HG03460 (cell line): Measurements from ENCODE around the gene HYI.
"Not testable (repeated sequence)": the region's sequence is repeated elsewhere in the genome, so short reads cannot be mapped to it uniquely, and the experiment has no call there.

Source experiments
- ATAC-seq: cut with Tn5 transposase; IDR thresholded peaks from one replicate; pipeline ENCODE4 v1.9.1; 2021; ENCODE audit not compliant: unreplicated experiment

HYI gene, protein sequence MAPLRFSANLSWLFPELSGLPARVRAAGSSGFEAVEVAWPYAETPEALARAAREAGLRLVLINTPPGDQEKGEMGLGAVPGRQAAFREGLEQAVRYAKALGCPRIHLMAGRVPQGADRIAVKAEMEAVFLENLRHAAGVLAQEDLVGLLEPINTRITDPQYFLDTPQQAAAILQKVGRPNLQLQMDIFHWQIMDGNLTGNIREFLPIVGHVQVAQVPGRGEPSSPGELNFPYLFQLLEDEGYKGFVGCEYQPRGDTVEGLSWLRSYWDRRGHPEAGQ

DNA sequence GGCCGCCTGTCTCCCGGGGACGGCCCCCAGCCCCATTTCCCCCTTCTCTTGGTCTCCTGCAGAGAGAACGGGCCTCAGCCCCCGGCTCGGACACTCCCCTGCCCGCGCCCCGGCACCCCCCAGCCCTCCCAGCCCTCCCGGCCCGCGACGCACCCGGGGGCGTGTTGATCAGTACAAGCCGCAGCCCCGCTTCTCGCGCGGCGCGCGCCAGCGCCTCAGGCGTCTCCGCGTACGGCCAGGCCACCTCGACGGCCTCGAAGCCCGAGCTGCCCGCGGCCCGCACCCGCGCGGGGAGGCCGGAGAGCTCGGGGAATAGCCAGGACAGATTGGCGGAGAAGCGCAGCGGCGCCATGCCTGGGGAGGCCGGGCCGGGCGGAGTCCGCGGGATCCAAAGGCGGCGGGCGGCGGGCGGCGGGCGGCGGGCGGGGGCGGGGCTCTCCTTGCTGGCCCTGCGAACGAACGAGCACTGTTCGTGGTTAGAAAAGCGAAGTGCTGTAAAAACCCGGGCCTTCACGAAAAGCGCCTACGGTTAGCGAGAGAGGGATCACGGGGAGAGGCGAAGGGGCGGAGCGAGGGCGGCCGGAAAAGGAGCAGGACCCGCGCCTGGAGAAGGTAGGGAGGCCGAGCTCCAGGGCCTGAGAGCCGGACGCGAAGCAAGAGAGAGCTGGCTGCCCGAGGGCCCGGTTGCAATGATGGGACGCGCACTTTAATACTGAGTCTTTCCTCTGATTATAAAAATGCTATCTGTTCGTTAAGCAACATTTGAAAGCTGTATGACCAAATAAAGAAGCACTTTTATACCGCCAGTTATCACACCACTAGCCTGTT is at the start of gene HYI:
Gene HYI (minus strand): TSS at position 490 of the 828 bp plus-strand sequence. CDS start 138 bp downstream, at position 352.
- ATAC-seq: peak; percentile 47

GRCh38 chr1:43501806-43502205 is 48.1 kb upstream of the HYI start:
- not testable (repeated sequence) for ATAC-seq

- ATAC-seq: no peak
Measured at GRCh38 chr1:43499898-43500297, 46.2 kb upstream of the HYI start.

GRCh38 chr1:43495204-43495603 is 41.5 kb upstream of the HYI start:
- no peak for ATAC-seq

DNA sequence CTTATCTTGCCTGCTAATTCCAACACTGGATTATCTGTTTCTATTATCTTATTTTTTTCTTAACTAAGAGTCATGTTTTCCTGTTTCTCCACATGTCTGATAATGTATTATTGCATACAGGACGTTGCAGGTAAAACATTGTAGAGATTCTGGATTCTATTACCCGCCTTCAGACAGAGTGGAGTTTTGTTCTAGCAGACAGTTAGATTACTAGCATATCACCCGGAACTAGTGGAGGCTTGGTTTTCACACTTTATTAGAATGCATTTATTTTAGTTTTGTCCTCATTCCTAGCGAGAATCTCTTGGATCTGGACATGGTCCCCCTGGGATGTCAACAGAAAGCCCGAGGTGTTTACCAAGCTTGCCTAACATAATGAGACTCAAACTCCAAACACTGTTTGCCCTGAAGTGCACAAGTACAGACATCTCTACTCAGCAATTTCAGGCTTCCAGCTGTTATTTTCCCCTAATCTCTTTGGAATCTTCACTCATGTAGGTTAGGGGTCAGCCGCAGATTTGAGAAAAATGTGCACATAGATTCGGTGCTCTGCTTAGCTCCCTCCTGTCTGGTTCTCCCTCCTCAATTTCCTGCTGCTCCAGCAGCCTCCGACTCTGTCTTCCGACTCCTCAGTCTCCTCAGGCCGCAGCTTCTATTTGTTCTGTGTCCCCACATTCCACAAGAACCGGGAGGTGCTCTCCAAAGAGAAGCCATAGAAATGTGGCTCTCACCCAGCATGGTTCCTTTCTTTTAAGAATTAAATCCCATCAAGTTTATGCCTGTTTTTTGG is 40.1 kb upstream of the HYI start:
- ATAC-seq: no peak

DNA sequence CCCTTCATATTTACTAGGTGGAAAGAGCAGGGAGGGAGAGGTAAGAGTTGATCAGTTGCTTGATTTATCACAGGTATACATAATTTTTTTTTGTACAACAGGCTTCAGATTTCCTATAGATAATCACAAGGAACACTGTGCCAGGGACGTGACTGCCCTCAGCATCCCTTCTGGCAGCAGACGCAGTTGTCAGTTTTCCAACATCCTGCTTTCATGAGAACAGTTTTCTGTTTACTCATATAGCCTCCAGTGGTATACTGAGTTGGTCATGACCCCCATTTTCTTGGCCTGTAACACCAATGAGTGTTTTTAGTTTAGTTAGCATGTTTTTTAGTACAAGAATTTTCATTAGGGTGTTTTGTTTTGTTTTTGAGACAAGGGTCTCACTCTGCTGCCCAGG is 39.1 kb upstream of the HYI start:
- no peak for ATAC-seq

DNA sequence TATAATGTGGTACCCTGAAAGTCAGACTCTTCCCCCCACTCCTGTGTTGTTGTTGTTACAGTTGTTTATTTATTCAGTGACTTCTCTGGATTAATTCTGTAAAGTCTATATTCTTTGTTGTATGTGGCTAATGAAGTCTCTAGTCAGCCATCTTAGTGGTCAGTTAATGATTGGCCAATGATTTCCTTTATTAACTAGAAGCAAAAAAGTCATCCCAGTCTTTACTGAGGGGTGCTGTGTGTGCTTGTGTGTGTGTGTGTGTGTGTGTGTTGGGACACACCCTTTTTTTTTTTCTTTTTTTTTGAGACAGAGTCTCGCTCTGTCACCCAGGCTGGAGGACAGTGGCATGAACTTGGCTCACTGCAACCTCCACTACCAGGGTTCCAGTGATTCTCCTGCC is 37.3 kb upstream of the HYI start:
- no peak for ATAC-seq

- ATAC-seq: no peak
Measured at GRCh38 chr1:43488165-43488564, 34.4 kb upstream of the HYI start.

- no peak for ATAC-seq
Measured at GRCh38 chr1:43484367-43484766, 30.6 kb upstream of the HYI start.

- ATAC-seq: no peak
Measured at GRCh38 chr1:43482215-43482614, 28.5 kb upstream of the HYI start.

GRCh38 chr1:43481491-43481890 is 27.8 kb upstream of the HYI start:
- ATAC-seq: no peak

GRCh38 chr1:43479414-43479813 is 25.7 kb upstream of the HYI start:
- no peak for ATAC-seq

GRCh38 chr1:43477716-43478115 is 24.0 kb upstream of the HYI start:
- no peak for ATAC-seq

GRCh38 chr1:43475611-43476401 is 22.1 kb upstream of the HYI start:
- ATAC-seq: not testable (repeated sequence)

DNA sequence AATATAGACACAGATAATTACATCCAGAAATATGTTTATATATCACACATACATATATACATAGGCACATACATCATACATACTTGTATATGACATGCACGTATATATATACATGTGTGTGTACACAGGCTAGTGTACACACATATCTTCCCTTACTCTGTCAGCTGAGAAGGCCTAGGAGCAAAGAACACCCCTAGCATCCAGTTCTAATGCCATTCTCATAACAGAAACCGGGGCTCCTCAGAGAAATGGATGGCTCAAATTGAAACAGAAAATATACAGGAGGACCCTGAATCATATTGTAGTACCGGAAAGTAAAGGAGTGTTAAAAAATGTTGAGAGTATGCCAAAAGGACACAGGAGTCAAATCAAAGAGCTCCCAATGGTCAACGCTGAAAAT is 19.7 kb upstream of the HYI start:
- ATAC-seq: no peak

DNA sequence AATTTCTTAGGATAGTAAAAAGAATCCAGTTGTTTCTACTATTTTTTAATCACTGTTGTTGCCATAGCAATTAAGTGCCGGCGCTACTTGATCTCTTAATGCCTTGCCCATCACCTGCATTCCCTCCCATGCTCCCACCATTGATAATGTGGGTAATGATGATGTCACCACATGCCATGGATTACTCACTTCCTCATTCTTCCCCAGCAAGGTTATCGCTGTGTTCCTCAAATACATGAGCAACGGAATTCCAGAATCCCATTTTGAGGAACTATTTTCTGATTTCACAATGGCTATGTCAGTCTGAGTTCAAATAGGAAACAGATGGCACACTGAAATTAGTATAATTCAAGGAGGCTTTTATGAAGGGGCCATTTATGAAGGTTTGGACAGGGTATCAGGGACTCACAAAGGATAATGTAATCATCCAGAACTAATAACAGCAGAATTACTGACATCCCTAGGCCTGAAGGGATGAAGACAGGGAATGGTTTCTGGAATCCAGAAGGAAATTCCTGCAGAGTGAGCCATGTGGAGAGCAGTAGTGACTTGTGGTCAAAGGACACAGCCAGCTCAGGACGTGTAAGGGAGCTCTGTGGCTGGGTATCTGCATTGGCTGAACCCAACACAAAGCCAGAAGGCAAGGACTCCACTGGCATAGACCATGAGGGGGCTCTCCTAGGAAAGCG is 18.9 kb upstream of the HYI start:
- ATAC-seq: not testable (repeated sequence)

- no peak for ATAC-seq
Measured at GRCh38 chr1:43472087-43472462, 18.3 kb upstream of the HYI start.

GRCh38 chr1:43469932-43470331 is 16.2 kb upstream of the HYI start:
- no peak for ATAC-seq

DNA sequence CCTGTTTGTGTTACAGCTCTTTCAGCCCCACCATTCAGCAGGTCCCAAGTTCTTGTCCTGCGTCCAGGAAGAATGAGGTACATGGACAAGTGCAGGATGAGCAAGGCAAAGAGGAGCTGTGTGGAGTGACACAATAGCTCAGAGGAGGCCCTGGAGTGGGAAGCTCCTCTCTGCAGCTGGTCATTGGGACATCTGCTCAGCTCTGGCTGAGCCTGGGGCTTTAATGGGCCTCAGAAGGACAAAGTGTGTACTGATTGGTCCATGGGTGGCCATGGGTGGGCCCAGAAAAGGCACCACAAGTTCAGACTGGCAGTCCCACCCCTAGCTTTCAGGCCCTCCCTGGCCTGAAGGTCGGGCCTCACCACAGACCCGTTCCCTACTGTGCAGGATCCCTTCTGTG is 14.7 kb upstream of the HYI start:
- no peak for ATAC-seq

GRCh38 chr1:43466403-43466802 is 12.7 kb upstream of the HYI start:
- no peak for ATAC-seq
